ENCODE data around the gene GDPD2.

DNA sequence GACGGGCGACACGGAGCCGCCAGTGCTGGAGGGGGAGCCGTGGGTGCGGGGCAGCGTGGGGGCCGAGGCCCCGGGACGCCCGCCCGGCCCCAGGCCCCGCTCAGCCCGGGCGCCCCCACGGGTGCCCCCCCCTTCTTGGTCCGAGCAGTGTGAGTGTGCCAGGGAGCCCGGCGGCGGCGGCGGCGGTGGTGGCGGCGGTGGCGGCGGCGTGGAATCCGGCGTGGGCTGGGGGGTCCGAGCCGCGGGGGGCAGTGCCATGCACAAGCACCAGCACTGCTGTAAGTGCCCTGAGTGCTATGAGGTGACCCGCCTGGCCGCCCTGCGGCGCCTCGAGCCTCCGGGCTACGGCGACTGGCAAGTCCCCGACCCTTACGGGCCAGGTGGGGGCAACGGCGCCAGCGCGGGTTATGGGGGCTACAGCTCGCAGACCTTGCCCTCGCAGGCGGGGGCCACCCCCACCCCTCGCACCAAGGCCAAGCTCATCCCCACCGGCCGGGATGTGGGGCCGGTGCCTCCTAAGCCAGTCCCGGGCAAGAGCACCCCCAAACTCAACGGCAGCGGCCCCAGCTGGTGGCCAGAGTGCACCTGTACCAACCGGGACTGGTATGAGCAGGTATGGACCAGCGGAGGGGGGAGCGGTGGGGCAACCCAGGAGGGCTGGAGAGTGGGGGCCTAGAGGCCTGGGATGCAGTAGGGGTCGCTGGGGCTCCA, 22.0 kb downstream of the GDPD2 start:
- TF ChIP-seq, protein P1, sequence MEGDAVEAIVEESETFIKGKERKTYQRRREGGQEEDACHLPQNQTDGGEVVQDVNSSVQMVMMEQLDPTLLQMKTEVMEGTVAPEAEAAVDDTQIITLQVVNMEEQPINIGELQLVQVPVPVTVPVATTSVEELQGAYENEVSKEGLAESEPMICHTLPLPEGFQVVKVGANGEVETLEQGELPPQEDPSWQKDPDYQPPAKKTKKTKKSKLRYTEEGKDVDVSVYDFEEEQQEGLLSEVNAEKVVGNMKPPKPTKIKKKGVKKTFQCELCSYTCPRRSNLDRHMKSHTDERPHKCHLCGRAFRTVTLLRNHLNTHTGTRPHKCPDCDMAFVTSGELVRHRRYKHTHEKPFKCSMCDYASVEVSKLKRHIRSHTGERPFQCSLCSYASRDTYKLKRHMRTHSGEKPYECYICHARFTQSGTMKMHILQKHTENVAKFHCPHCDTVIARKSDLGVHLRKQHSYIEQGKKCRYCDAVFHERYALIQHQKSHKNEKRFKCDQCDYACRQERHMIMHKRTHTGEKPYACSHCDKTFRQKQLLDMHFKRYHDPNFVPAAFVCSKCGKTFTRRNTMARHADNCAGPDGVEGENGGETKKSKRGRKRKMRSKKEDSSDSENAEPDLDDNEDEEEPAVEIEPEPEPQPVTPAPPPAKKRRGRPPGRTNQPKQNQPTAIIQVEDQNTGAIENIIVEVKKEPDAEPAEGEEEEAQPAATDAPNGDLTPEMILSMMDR (conservative IDR thresholded peaks at IDR 0.05): no peak
- no peak for TF ChIP-seq EZH2 (IDR thresholded peaks at IDR 0.05; ENCODE audit: low read depth)

Data from PC-9 (cell line).